C4-2B (cell line): ENCODE results near the gene ZNF792.

Experiments used
- CTCF ChIP-seq: fragments of 450-650 bp; conservative IDR thresholded peaks from 2 replicates; pipeline ENCODE4 v1.5.1; 2017; ENCODE audit warnings: mild to moderate bottlenecking
- ZFX ChIP-seq: fragments of 450-650 bp; IDR thresholded peaks from 2 replicates; pipeline ENCODE4 v1.6.1; 2017

GRCh38 chr19:35013041-35013819 lies 49.2 kb upstream of the ZNF792 start:
- TF ChIP-seq CTCF (peak; percentile 89), ZFX (no peak)
